Measurements from ENCODE around the gene MRNIP. TPM values are rescaled to one million over a fixed set of nuclear protein-coding genes. Genes with fewer than 3 reads are reported as not detected.

Gene MRNIP
- total RNA-seq, 1 donor, result 13.0 TPM

GRCh38 chr5:179803651-179804554 lies 54.7 kb downstream of the MRNIP start:
- no peak overlapping the region for H3K4me3 ChIP-seq (ENCODE audit: low read depth, low read length)
- TF ChIP-seq CTCF (IDR thresholded peaks at IDR 0.05; ENCODE audit: insufficient read depth, low read depth, low read length), result no peak
- no peak for DNase-seq (ENCODE audit: low read depth)

GRCh38 chr5:179802950-179803562 lies 55.6 kb downstream of the MRNIP start:
- TF ChIP-seq CTCF (IDR thresholded peaks at IDR 0.05; ENCODE audit: insufficient read depth, low read depth, low read length), result no peak
- DNase-seq (ENCODE audit: low read depth), result no peak
- H3K4me3 ChIP-seq (ENCODE audit: low read depth, low read length), result no peak overlapping the region

GRCh38 chr5:179802207-179802883 lies 56.3 kb downstream of the MRNIP start:
- DNase-seq (ENCODE audit: low read depth), result no peak
- TF ChIP-seq CTCF (IDR thresholded peaks at IDR 0.05; ENCODE audit: insufficient read depth, low read depth, low read length), result no peak
- H3K4me3 ChIP-seq (ENCODE audit: low read depth, low read length), result no peak overlapping the region

- TF ChIP-seq CTCF (IDR thresholded peaks at IDR 0.05; ENCODE audit: insufficient read depth, low read depth, low read length), result peak; percentile 66
- DNase-seq (ENCODE audit: low read depth), result peak; percentile 61
- H3K4me3 ChIP-seq (ENCODE audit: low read depth, low read length), result no peak overlapping the region
Measured at GRCh38 chr5:179801304-179802206, 57.1 kb downstream of the MRNIP start.

- no peak for TF ChIP-seq CTCF (IDR thresholded peaks at IDR 0.05; ENCODE audit: insufficient read depth, low read depth, low read length)
- no peak overlapping the region for H3K4me3 ChIP-seq (ENCODE audit: low read depth, low read length)
- DNase-seq (ENCODE audit: low read depth), result no peak
Measured at GRCh38 chr5:179800696-179801201, 57.9 kb downstream of the MRNIP start.
